Measurements from ENCODE around the gene SKAP2.

DNA sequence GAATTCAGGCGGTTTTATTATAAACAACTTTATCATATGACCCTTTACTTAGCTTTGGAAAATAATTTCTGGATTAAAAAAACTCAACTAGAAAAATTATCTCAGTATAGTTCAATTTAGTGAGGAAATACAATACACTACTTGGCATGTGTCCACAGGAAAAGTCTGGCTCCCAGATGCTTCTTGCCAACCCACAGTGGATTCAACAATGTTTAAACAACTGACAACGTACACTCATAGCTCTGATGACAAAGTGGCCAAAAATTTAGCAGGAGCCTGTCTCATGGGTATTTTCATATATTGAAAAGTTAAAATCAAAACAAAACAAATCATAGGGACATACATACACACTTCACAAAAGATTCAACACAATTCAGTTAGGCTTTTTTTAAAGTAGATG is 158.8 kb downstream of the SKAP2 start:
- TF ChIP-seq, protein P1, sequence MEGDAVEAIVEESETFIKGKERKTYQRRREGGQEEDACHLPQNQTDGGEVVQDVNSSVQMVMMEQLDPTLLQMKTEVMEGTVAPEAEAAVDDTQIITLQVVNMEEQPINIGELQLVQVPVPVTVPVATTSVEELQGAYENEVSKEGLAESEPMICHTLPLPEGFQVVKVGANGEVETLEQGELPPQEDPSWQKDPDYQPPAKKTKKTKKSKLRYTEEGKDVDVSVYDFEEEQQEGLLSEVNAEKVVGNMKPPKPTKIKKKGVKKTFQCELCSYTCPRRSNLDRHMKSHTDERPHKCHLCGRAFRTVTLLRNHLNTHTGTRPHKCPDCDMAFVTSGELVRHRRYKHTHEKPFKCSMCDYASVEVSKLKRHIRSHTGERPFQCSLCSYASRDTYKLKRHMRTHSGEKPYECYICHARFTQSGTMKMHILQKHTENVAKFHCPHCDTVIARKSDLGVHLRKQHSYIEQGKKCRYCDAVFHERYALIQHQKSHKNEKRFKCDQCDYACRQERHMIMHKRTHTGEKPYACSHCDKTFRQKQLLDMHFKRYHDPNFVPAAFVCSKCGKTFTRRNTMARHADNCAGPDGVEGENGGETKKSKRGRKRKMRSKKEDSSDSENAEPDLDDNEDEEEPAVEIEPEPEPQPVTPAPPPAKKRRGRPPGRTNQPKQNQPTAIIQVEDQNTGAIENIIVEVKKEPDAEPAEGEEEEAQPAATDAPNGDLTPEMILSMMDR (IDR thresholded peaks at IDR 0.05; ENCODE audit: borderline replicate concordance, extremely low read depth, low read length, poor library complexity, severe bottlenecking) = no peak
- no peak for TF ChIP-seq EZH2 (IDR thresholded peaks at IDR 0.05; ENCODE audit: borderline replicate concordance, low read depth, low read length, severe bottlenecking)
